Heart left ventricle (tissue), 13 donors: Measurements from ENCODE around the gene SPCS3.

Source experiments
- CTCF ChIP-seq, 12 donors: fragments of 200-600 bp; sonication (generic) in 4 of 12; IDR thresholded peaks; one replicate each; pipeline versions ENCODE4 v1.5.0 to v1.8.0; 2018 to 2022; ENCODE audit warnings: antibody characterized with exemption in 12 of 12, mild to moderate bottlenecking in 5 of 12
- POLR2A ChIP-seq, 2 donors: fragments of 450-650 bp; IDR thresholded peaks; one replicate each; pipeline ENCODE4 v1.6.1; 2017; ENCODE audit warnings: antibody characterized with exemption in 2 of 2, mild to moderate bottlenecking in 2 of 2, moderate library complexity in 2 of 2
- donor health status: ischemic (EF 13 %, LVEDD 7.1; RV severe dilation, severe dysfunction).
- donor health status: DM: no; HTN: yes; CAD: no.
- donor health status: DM: no; HTN: no; CAD: no.
- donor health status: ischemic (EF 25% LVEDD 6.9; RV normal size, moderate dysfunction).
- donor health status: ischemic (EF 25% LVEDD 5.7; RV mildly dilated, moderate dysfunction).
- donor health status: ischemic (EF 35%, LVEDD 5.7; RV mildly dilated, moderate dysfunction).
- donor health status: nonischemic (EF 11% LVEDD 7.7; RV severe dilation, severe dysfunction).
- donor health status: DM: yes; HTN: yes; CAD: no.
- donor health status: PGD.
- donor health status: ischemic (EF 29% LVEDD 5.4; RV normal size, mild dysfunction).
- donor health status: nonischemic (EF 23%, LVEDD 6.1; RV moderate dilation, normal function).

GRCh38 chr4:176300565-176300964 lies 19.2 kb upstream of the SPCS3 start:
- TF ChIP-seq CTCF (IDR thresholded peaks at IDR 0.05) (no peak), POLR2A (IDR thresholded peaks at IDR 0.05) (no peak)
